Stromal cell of bone marrow (primary cell): Measurements from ENCODE around the gene FMN1.

Experiments used
- DNase-seq: peaks from one replicate; pipeline ENCODE4 v3.0.0-alpha.2; 2012; ENCODE audit warnings: low read depth

Gene FMN1

GRCh38 chr15:33157371-33158037 lies 37.0 kb downstream of the FMN1 start:
- no peak for DNase-seq

GRCh38 chr15:33155691-33156420 lies 38.7 kb downstream of the FMN1 start:
- no peak for DNase-seq

- peak; percentile 92 for DNase-seq
Measured at GRCh38 chr15:33154351-33155166, 40.0 kb downstream of the FMN1 start.

- DNase-seq, result no peak
Measured at GRCh38 chr15:33153548-33153947, 41.0 kb downstream of the FMN1 start.

GRCh38 chr15:33152502-33153109 lies 41.9 kb downstream of the FMN1 start:
- no peak for DNase-seq

GRCh38 chr15:33150971-33151370 lies 43.5 kb downstream of the FMN1 start:
- DNase-seq, result no peak

- DNase-seq, result no peak
Measured at GRCh38 chr15:33150431-33150941, 44.0 kb downstream of the FMN1 start.

- no peak for DNase-seq
Measured at GRCh38 chr15:33149919-33150318, 44.6 kb downstream of the FMN1 start.

GRCh38 chr15:33148129-33148751 lies 46.3 kb downstream of the FMN1 start:
- no peak for DNase-seq

GRCh38 chr15:33146051-33146450 lies 48.5 kb downstream of the FMN1 start:
- DNase-seq, result no peak

- DNase-seq, result no peak
Measured at GRCh38 chr15:33145447-33145846, 49.1 kb downstream of the FMN1 start.

- DNase-seq, result no peak
Measured at GRCh38 chr15:33142708-33143107, 51.8 kb downstream of the FMN1 start.

- DNase-seq, result no peak
Measured at GRCh38 chr15:33138000-33138399, 56.5 kb downstream of the FMN1 start.

GRCh38 chr15:33137101-33137500 lies 57.4 kb downstream of the FMN1 start:
- no peak for DNase-seq

- no peak for DNase-seq
Measured at GRCh38 chr15:33136353-33136752, 58.2 kb downstream of the FMN1 start.

- DNase-seq, result no peak
Measured at GRCh38 chr15:33135355-33135781, 59.1 kb downstream of the FMN1 start.

GRCh38 chr15:33132722-33133345 lies 61.7 kb downstream of the FMN1 start:
- DNase-seq, result peak; percentile 57

- no peak for DNase-seq
Measured at GRCh38 chr15:33132233-33132580, 62.3 kb downstream of the FMN1 start.

GRCh38 chr15:33131552-33132232 lies 62.8 kb downstream of the FMN1 start:
- peak; percentile 23 for DNase-seq

- peak; percentile 92 for DNase-seq
Measured at GRCh38 chr15:33126559-33127290, 67.8 kb downstream of the FMN1 start.
